ENCODE data around the gene PRADC1.

- TF ChIP-seq EZH2 (IDR thresholded peaks at IDR 0.05; ENCODE audit: insufficient read depth, poor library complexity, severe bottlenecking) (no peak), EZH2phosphoT487 (IDR thresholded peaks at IDR 0.05; ENCODE audit: insufficient read depth, low read depth) (no peak)
Measured at GRCh38 chr2:73205611-73206010, 27.4 kb downstream of the PRADC1 start.

All from GM23248 (cell line).